Adipocyte (in vitro differentiated cells): Measurements from ENCODE around the gene DGLUCY.
"Not testable (repeated sequence)": the region's sequence is repeated elsewhere in the genome, so short reads cannot be mapped to it uniquely, and the experiment has no call there.

Experiments used
- DNase-seq: peaks from one replicate; pipeline ENCODE4 v3.0.0-alpha.2; 2015; ENCODE audit warnings: low read depth
- H3K27me3 ChIP-seq: replicated peaks from 2 replicates; pipeline ENCODE4 v1.7.0; 2013; ENCODE audit warnings: mild to moderate bottlenecking, low read length, moderate library complexity; ENCODE audit not compliant: control insufficient read depth, insufficient read depth
- H3K36me3 ChIP-seq: 2 replicates; pipeline ENCODE4 v1.7.0; 2013; ENCODE audit warnings: low read length, mild to moderate bottlenecking, moderate library complexity; ENCODE audit not compliant: control insufficient read depth, insufficient read depth, severe bottlenecking
- H3K4me1 ChIP-seq: 2 replicates; pipeline ENCODE4 v1.7.0; 2013; ENCODE audit warnings: mild to moderate bottlenecking, low read length, moderate library complexity; ENCODE audit not compliant: control insufficient read depth, insufficient read depth
- H3K4me3 ChIP-seq: 2 replicates; pipeline ENCODE4 v1.7.0; 2013; ENCODE audit warnings: mild to moderate bottlenecking, low read length, moderate library complexity
- H3K9ac ChIP-seq: 2 replicates; pipeline ENCODE4 v1.7.0; 2013; ENCODE audit warnings: mild to moderate bottlenecking, low read length, moderate library complexity
- H3K9me3 ChIP-seq: 2 replicates; pipeline ENCODE4 v1.7.0; 2013; ENCODE audit warnings: mild to moderate bottlenecking, low read length, moderate library complexity; ENCODE audit not compliant: control insufficient read depth

DGLUCY gene

DNA sequence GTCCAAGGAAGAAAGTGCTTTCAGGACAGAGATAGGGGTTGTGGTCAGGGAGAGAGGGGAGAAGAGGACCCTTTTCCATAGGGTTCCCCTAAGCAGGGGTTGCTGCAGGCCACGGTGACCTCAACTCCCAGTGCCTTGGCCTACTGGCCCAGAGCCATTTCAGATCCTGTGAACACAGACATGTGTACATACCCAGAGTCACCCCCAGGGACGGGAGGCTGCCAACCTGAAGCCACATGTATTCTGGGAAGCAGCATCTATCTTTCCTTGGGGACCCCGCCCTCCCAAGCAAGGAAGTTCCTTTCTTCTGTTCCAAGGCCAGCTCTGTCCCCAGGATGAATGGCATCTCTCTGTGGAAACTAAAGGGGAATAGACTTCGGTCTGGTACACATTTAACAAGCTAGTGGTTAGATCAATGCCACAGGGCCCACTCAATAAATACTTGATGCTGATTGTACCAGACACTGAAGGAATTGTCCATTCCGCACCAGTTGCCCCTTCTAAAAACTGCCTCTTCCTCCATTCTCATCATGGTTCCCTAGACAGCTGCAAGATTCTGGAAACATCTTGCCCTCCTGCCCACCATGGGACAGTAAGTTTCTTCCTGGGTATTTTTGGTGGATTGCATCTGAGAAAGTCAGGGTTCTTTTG is 25.2 kb upstream of the DGLUCY start:
- Histone ChIP-seq H3K36me3 (no peaks in the 10 kb centered on the region), H3K27me3 (peaks cover 22% of the 10 kb centered on the region), H3K9ac (no peak overlapping the region), H3K4me3 (no peak overlapping the region), H3K4me1 (no peaks in the 10 kb centered on the region), H3K9me3 (no peaks in the 10 kb centered on the region)
- DNase-seq = no peak

DNA sequence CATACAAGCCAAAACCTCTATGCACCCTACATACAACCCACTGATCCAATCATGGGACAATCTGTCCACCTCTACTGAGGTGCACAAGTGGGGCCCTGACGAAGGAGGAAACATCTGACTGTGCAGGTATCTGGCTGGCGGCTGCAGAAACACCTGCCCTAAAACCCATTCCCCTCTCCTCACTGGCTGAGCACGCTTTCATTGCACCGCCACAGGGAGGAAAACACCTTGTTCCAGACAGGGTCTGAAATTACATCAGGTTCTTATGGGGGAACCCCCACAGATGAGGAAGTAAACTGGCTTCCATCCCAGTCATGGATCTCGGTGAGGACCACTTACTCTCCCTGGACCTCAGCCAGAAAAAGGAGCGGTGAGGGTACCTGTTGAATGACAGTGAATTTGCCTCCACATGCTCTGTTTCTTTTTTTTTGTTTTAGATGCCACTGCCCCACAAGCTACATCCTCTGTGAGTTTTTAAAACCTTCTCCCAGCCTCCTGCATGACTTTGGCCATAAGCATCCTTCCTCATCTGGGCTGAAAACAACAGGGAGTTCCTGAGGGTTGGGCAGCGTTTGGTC is 23.8 kb upstream of the DGLUCY start:
- Histone ChIP-seq H3K9ac (no peak overlapping the region), H3K4me3 (no peak overlapping the region), H3K27me3 (peaks cover 22% of the 10 kb centered on the region)

DNA sequence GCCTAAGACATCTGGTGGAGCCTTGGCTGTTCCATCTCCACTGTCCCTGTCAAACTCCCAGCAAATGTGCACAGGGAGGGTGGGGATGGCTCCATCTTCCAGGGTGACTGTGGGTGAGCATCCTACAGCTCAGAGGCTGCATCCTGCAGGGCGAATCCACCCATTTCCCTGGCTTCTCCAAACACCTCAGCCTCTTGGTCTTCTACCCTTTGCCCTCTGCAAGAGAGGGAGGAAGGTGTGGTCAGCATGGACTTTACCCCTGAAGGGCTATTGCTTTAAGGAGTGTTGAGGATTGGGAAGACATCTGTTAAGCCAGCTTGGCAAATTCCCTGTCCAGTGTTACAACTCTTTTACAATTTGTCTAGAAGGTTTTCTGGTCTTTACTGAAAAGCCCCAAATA is 23.1 kb upstream of the DGLUCY start:
- Histone ChIP-seq H3K9me3 (no peaks in the 10 kb centered on the region), H3K36me3 (no peaks in the 10 kb centered on the region), H3K4me3 (no peak overlapping the region), H3K9ac (no peak overlapping the region), H3K4me1 (no peaks in the 10 kb centered on the region), H3K27me3 (peaks cover 22% of the 10 kb centered on the region)
- no peak for DNase-seq

More for the DNA sequence above, 23.8 kb upstream of the DGLUCY start:
- H3K9me3 ChIP-seq = no peaks in the 10 kb centered on the region
- H3K4me1 ChIP-seq = no peaks in the 10 kb centered on the region
- DNase-seq = no peak
- no peaks in the 10 kb centered on the region for H3K36me3 ChIP-seq

DNA sequence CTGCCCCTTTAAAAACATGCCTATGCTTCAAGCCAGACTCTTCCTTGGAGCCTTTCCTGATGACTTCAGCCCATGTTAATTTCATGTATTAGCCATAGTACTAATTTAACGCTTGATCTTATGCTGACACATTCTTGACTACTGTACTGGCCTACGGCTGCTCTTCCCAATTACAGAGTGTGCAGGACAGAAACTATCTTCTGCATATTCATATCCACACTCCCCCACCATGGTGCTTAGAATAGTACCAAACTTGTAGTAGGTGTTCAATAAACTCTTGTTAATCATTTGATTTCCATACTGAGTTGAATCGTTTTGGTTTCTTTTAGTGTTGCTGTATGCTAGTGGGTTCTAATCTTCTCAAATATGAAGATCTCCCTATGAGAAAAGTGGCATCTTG is 21.8 kb upstream of the DGLUCY start:
- Histone ChIP-seq H3K9ac (no peak overlapping the region), H3K9me3 (no peaks in the 10 kb centered on the region), H3K27me3 (peaks cover 26% of the 10 kb centered on the region), H3K4me1 (no peaks in the 10 kb centered on the region), H3K4me3 (no peak overlapping the region), H3K36me3 (no peaks in the 10 kb centered on the region)
- DNase-seq = no peak

DNA sequence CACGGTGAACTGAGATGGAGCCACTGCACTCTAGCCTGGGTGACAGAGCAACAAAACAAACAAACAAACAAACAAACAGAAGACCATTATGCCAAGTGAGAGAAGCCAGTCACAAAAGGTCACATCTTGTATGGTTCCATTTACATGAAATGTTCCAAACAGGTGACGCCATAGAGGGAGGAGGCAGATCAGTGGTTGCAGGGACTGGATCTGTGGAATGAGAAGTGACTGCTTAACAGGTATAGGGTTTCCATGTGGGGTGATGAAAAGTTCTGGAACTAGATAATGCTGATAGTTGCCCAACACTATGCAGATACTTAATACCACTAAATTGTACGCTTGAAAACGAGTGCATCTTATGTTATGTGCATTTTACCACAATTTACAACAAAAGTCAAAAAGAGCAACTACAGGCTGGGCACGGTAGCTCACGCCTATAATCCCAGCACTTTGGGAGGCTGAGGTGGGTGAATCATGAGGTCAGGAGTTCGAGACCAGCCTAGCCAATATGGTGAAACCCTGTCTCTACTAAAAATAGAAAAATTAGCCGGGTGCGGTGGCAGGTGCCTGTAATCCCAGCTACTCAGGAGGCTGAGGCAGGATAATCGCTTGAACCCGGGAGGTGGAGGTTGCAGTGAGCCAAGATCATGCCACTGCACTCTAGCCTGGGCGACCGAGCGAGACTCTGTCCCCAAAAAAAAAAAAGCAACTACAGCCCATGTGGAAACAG is 20.0 kb upstream of the DGLUCY start:
- H3K4me3 ChIP-seq, DNase-seq, H3K9me3 ChIP-seq, H3K9ac ChIP-seq, H3K4me1 ChIP-seq, H3K36me3 ChIP-seq: not testable (repeated sequence)
- H3K27me3 ChIP-seq = peaks cover 25% of the 10 kb centered on the region

DNA sequence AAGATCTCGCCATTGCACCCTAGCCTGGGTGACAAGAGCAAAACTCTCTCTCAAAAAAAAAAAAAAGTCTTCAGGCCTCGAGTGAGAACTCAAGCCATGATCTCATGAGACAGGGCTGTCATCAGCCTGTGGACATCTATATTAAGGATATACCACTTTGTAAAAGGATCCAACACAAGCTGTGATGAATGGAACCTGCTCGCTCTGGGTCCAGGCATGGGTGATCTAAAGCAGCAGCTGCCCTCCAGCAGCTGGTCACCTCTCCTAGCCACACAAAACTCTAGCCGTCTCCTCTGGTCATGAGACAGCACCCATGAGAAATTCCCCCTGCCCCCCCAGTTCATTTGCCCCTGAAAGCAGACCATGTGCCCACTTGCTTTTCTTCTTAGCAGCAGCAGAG is 19.1 kb upstream of the DGLUCY start:
- no peak overlapping the region for H3K4me3 ChIP-seq
- no peak for DNase-seq

DNA sequence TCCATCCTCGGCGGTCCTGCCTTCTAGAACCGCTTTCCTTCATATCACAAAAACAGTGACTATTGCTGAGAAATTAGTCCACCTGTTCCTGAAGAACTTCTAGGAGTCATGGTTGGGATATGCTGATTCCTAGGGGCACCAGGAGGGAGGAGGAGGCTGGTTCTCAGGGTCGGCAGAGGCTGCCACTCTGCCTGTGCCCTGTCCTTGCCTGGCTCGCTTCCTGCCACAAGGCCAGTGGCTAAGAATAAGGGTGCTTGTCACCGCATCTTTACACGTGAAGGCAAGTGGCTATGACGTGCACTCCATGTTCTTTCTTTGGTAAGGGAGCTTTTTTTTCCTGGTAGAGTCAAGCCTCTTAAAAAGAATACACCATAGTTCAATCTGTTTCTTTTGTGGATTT is 18.7 kb upstream of the DGLUCY start:
- H3K9ac ChIP-seq = no peak overlapping the region
- no peaks in the 10 kb centered on the region for H3K9me3 ChIP-seq
- H3K36me3 ChIP-seq = no peaks in the 10 kb centered on the region
- H3K27me3 ChIP-seq = peaks cover 20% of the 10 kb centered on the region
- no peak for DNase-seq
- no peak overlapping the region for H3K4me3 ChIP-seq
- H3K4me1 ChIP-seq = no peaks in the 10 kb centered on the region

More for the DNA sequence above, 19.1 kb upstream of the DGLUCY start:
- Histone ChIP-seq H3K4me1 (no peaks in the 10 kb centered on the region), H3K9me3 (no peaks in the 10 kb centered on the region), H3K27me3 (peaks cover 24% of the 10 kb centered on the region), H3K36me3 (no peaks in the 10 kb centered on the region), H3K9ac (no peak overlapping the region)

DNA sequence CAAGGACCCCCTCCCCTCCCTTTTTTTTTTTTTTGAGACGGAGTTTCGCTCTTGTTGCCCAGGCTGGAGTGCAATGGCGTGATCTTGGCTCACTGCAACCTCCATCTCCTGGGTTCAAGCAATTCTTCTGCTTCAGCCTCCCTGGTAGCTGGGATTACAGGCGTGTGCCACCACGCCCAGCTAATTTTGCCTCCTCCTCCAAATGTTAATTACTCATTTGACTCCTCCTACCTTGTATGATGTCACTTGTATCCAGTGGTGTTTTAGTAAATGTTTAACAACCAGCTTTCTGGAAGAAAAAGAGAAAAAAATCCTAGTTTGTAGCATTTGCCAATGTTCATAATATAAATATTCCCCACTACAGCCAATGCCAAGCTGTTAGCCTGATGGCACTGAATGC is 16.2 kb upstream of the DGLUCY start:
- not testable (repeated sequence) for H3K4me1 ChIP-seq, DNase-seq, H3K4me3 ChIP-seq, H3K9ac ChIP-seq, H3K36me3 ChIP-seq, H3K9me3 ChIP-seq, H3K27me3 ChIP-seq

DNA sequence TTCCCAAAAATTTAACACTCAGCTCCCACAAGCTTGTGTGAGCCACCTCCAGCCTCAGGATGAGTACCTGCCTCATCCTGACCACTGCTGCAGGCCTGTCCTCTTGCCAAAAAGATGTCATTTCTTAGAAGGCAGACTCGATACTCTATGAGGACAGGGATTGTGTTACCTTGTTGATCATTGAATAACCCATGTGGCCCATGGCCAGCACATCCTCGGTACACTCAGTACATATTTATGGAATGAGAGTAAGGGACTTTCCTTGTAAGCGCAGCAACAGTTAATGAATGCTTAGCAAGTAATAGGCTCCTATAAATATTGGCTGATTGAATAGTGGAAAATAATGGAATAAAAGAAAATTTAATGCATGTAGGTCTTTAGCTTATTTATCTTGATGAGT is 15.3 kb upstream of the DGLUCY start:
- no peak overlapping the region for H3K9ac ChIP-seq

DNA sequence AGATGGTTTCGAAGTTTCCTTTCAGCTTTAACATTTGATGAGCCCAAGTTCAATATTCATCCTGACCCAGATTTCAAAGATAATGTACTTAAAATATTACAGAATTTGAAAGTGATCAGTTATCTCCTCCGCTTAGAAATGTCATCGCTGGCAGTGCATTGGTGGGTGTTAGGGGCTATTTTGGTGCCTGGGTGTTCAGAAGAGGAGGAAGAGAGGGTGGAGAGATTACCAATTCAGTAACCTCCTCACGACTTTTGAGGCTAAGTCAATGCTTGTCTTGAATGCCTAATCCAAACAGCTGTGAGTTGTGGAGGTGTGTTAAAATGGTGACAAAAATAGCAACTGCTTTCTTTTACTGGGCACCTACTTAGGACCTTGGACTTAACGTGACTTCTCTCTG is 13.8 kb upstream of the DGLUCY start:
- Histone ChIP-seq H3K27me3 (peaks cover 6% of the 10 kb centered on the region), H3K36me3 (no peaks in the 10 kb centered on the region)

More for the DNA sequence above, 15.3 kb upstream of the DGLUCY start:
- H3K36me3 ChIP-seq = no peaks in the 10 kb centered on the region
- H3K27me3 ChIP-seq = peaks cover 6% of the 10 kb centered on the region
- H3K4me3 ChIP-seq = no peak overlapping the region
- DNase-seq = no peak
- H3K9me3 ChIP-seq = no peaks in the 10 kb centered on the region
- no peaks in the 10 kb centered on the region for H3K4me1 ChIP-seq

DNA sequence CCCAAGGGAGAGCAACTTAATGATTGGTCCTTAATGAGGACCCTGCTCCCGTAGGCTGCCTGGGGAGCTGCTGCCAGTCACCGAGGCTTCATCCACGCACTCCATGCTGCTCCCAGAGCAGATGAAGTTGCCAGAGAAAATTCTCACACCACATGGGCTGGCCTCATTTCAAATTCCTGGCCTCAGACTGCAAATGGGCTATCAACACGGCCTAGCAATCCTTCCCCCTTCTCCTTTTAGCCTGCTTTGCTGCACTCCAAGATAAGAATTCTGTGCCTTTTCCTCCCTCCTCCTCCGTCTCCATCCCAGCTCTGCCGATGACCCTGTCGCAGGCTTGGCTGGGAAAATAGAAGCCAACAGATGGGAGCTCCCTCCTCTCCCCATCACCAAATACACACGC is 10.8 kb upstream of the DGLUCY start:
- Histone ChIP-seq H3K4me3 (no peak overlapping the region), H3K9ac (no peak overlapping the region), H3K36me3 (no peaks in the 10 kb centered on the region), H3K27me3 (no peaks in the 10 kb centered on the region), H3K4me1 (no peaks in the 10 kb centered on the region), H3K9me3 (no peaks in the 10 kb centered on the region)
- DNase-seq = no peak

More for the DNA sequence above, 13.8 kb upstream of the DGLUCY start:
- DNase-seq = no peak
- Histone ChIP-seq H3K9me3 (no peaks in the 10 kb centered on the region), H3K4me1 (no peaks in the 10 kb centered on the region), H3K9ac (no peak overlapping the region), H3K4me3 (no peak overlapping the region)
